MG63 (cell line): ENCODE measurements around the gene ZC3H10. TPM values are rescaled to one million over a fixed set of nuclear protein-coding genes. Genes with fewer than 3 reads are reported as not detected.
A peak's percentile ranks its signal among the peaks of the same experiment; 100 is the strongest.
"Not testable (repeated sequence)": the region's sequence is repeated elsewhere in the genome, so short reads cannot be mapped to it uniquely, and the experiment has no call there.

Experiments
- DNase-seq: peaks from one replicate; pipeline ENCODE4 v3.0.0-alpha.2; 2020
- H3K27me3 ChIP-seq: fragments of 250-450 bp; sonication (Bioruptor Pico); 2 replicates; pipeline ENCODE4 v1.5.1; 2020; ENCODE audit warnings: mild to moderate bottlenecking, moderate library complexity
- H3K36me3 ChIP-seq: fragments of 250-450 bp; sonication (Bioruptor Pico); 2 replicates; pipeline ENCODE4 v1.5.1; 2020; ENCODE audit warnings: mild to moderate bottlenecking, moderate library complexity
- H3K4me3 ChIP-seq: fragments of 250-450 bp; sonication (Bioruptor Pico); 2 replicates; pipeline ENCODE4 v1.5.1; 2020; ENCODE audit warnings: mild to moderate bottlenecking, moderate library complexity
- H3K9me3 ChIP-seq: fragments of 250-450 bp; sonication (Bioruptor Pico); 2 replicates; pipeline ENCODE4 v1.5.1; 2020; ENCODE audit warnings: mild to moderate bottlenecking, moderate library complexity
- total RNA-seq: library from RNA; depleted of rRNA; stranded (reverse); fragments of >200 nt; shearing (Covaris generic); gene quantifications from 2 replicates; pipeline ENCODE4 v1.2.3, GENCODE V29; 2014; ENCODE audit warnings: low replicate concordance

ZC3H10 gene
- total RNA-seq, 1 experiment from 2014 or later = 5.3 TPM

DNA sequence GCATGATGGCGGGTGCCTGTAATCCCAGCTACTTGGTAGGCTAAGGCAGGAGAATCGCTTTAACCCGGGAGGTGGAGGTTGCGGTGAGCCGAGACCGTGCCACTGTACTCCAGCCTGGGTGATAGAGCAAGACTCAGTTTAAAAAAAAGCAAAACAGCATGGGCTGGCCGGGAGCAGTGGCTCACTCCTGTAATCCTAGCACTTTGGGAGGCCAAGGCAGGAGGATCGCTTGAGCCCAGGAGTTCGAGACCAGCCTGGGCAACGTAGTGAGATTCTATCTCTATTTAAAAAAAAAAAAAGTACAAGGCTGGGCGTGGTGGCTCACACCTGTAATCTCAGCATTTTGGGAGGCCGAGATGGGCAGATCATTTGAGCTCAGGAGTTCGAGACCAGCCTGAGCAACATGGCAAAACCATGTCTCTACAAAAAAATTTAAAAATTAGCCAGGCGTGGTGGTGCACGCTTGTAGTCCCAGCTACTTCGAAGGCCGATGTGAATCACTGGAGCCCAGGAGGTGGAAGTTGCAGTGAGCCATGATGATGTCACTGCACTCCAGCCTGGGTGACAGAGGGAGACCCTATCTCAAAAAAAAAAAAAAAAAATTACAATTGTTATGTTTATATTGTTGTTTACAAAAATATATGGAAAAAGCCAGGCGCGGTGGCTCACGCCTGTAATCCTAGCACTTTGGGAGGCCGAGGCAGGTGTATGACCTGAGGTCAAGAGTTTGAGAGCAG, 38.6 kb downstream of the ZC3H10 start:
- peaks cover 42% of the 10 kb centered on the region for H3K36me3 ChIP-seq
- H3K4me3 ChIP-seq, H3K9me3 ChIP-seq, H3K27me3 ChIP-seq, DNase-seq: not testable (repeated sequence)

DNA sequence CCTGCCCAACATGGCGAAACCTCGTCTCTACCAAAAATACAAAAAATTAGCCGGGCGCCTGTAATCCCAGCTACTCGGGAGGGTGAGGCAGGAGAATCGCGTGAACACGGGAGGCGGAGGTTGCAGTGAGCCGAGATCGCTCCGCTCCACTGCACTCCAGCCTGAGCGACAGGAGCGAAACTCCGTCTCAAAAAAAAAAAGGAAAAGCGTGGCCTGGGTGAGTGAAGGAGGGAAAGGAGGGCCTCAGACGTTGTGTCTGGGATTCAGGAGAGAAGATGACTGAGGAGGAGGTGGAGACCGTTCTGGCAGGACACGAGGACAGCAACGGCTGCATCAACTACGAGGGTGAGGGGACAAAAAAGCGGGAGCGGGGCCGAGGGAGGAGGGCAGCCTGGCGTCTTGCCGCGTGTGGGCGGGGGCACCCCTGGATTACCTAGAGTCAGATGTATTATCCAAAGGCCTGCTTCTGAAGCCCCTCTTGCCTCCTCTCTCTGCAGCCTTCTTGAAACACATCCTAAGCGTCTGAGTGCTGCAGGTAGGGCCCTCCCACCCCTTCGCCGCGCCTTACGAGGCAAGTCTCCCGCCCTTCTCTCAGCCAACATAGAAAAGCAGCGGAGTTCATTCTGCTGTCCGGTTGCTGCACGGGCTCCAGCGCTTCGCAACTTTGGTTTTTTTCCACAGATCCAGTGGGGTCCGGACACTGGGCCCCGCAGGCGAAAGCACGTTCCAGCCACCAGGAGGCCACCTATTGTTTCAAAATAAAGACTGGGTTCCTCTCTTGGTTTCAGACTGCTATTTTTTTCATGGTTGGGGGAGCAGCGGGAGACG, 39.3 kb downstream of the ZC3H10 start:
- H3K4me3 ChIP-seq = peak overlapping the region; percentile 78
- DNase-seq = peak; percentile 82
- H3K9me3 ChIP-seq = no peaks in the 10 kb centered on the region
- H3K36me3 ChIP-seq = peaks cover 47% of the 10 kb centered on the region
- no peaks in the 10 kb centered on the region for H3K27me3 ChIP-seq

DNA sequence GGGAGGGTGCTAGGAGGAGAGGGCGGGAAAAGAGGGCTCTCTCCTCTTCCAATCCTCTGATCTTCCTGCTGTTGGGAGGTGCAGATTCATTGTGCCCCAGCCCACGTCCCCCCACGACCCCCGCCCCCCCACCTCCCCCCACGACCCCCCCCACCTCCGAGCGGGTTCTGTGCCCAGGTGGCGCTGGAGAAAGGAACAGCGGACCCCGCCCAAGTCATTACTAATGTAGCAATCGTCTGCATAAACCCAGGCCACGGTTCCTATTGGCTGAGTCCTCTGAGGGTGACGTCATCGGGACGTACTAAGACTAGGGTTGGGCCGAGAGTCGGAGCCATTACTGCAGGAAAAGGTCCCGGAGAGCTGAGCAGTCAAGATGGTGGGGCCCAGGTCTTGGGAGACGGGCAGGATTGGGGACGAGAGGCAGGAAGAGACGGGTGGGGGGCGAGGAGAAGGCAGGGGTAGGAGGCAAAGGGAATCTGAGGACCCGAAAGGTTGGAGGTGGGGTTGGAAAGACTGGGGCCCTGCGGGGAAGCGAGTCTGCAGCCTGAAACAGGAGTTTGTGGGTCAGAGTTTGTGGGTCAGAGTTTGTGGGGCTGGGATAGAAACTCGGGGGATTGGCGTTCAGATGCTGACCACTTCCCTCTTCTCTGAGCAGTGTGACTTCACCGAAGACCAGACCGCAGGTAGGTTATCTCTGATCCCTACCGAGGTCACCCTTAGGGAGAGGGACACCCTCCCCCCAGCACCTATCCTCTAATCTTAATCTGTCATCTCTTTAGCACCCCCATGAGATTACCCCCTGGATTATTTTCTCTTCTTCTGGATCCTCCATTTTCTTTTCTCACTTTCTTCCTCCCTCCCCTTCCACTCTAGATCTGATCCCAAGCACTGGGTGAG, 40.2 kb downstream of the ZC3H10 start, which contains the start of gene MYL6:
Gene MYL6 (plus strand): TSS at position 331 of the 897 bp plus-strand sequence. CDS start 43 bp downstream, at position 374.
- peak; percentile 96 for DNase-seq
- Histone ChIP-seq H3K36me3 (peaks cover 55% of the 10 kb centered on the region), H3K27me3 (no peaks in the 10 kb centered on the region), H3K4me3 (peak within 1 kb of the TSS; percentile 78), H3K9me3 (no peaks in the 10 kb centered on the region)

DNA sequence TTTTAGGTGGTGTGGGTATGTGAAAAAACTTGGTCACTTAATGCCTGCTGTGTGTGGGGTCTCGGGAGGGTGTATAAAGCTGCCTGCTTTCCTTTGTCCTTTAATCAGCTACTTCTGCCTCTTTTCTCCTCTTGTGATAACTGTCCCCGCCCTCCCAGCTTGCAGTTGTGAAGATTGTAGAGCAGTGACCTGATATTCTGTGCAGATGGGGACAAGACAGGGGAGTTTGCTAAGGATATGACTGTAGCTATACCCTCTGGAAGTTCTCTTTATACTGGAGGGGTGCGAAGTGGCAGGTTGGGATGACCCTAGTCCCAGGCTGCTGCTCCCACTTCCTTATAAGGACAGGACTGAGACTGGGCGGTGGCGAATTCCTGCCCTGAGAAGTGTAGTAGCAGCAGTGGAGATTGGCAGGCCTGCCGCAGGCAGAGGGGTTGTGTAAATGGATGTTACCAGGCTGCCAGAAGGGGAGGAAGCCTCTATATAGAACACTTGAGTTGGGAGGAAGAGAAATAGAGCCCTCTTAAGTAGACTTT, 40.9 kb downstream of the ZC3H10 start:
- peaks cover 59% of the 10 kb centered on the region for H3K36me3 ChIP-seq
- no peaks in the 10 kb centered on the region for H3K27me3 ChIP-seq
- H3K9me3 ChIP-seq = no peaks in the 10 kb centered on the region
- peak; percentile 64 for DNase-seq
- H3K4me3 ChIP-seq = peak overlapping the region; percentile 78

DNA sequence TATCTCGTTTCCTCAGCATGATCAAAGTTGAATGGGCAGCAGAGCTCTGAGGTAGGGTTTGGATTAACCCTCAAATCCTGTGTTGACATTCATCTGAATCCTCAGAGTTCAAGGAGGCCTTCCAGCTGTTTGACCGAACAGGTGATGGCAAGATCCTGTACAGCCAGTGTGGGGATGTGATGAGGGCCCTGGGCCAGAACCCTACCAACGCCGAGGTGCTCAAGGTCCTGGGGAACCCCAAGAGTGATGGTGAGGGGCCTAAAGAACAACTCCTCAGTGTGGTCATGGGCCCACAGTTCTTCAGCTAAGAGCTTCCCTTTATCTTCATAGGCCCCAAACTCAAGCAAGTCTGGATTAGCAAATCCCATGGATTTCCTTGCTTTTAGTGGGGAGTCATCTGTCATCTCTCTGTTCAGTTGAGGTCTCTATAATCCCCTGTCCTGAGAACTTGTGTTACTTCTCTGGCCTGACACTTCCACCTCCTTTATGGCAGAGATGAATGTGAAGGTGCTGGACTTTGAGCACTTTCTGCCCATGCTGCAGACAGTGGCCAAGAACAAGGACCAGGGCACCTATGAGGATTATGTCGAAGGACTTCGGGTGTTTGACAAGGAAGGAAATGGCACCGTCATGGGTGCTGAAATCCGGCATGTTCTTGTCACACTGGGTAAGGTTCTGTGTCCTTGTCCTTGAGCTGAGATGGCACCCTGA, 41.6 kb downstream of the ZC3H10 start:
- Histone ChIP-seq H3K9me3 (no peaks in the 10 kb centered on the region), H3K27me3 (no peaks in the 10 kb centered on the region), H3K36me3 (peaks cover 59% of the 10 kb centered on the region), H3K4me3 (peak overlapping the region; percentile 78)
- DNase-seq = no peak

DNA sequence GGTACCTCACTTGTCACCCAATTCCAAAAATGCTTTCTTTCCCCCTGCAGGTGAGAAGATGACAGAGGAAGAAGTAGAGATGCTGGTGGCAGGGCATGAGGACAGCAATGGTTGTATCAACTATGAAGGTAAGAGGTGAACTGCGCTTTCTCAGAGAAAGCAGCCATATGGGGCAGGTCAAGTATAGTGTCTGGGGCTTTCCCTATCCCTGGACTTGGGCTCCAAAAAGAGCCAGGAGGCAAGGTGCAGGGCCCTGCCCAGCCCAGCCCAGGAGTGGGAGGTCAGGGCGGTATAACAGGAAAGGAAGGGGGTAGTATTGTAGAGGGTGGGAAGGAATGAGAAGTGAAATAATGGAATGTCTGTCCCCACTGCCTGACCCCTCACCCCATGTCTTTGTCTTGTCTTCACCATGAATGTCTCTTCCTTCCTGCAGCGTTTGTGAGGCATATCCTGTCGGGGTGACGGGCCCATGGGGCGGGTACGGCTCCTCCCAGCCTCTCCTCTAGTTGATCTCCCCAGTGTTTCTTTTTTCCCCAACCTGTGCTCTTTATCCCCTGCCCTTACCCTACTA, 42.2 kb downstream of the ZC3H10 start:
- peaks cover 61% of the 10 kb centered on the region for H3K36me3 ChIP-seq
- DNase-seq = no peak
- H3K27me3 ChIP-seq = no peaks in the 10 kb centered on the region
- peak overlapping the region; percentile 78 for H3K4me3 ChIP-seq
- no peaks in the 10 kb centered on the region for H3K9me3 ChIP-seq

DNA sequence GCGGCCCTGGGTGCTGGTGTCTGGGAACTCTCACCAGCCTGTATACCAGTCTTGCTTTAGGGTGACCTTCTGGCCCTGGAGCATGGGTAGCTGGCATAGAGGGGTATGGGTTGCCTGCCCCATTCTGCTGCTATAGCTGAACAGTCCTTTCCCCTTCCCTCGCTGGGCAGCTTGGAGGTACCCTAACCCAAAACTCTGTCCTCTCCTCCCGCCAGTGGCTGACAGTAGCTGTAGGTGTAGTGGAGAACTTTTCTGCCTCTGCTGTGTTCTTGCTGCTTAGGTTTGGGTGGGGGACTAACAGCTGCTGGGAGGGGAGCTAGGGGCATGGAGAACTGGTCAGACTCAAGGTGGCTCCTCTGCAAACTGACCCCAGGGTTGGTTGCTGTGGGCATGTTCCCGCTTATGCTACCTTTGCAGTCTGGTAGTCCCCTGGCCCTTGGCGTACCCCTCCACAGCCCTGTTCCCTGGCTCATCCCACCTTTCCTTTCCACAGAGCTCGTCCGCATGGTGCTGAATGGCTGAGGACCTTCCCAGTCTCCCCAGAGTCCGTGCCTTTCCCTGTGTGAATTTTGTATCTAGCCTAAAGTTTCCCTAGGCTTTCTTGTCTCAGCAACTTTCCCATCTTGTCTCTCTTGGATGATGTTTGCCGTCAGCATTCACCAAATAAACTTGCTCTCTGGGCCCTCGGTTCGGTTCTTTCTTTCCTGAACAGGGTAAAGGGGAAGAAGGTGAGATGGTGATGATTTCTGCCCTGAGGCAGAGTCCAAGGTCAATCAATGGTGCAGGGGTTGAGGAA, 43.0 kb downstream of the ZC3H10 start:
- Histone ChIP-seq H3K27me3 (no peaks in the 10 kb centered on the region), H3K9me3 (no peaks in the 10 kb centered on the region), H3K4me3 (no peak overlapping the region), H3K36me3 (peaks cover 61% of the 10 kb centered on the region)
- DNase-seq = no peak

DNA sequence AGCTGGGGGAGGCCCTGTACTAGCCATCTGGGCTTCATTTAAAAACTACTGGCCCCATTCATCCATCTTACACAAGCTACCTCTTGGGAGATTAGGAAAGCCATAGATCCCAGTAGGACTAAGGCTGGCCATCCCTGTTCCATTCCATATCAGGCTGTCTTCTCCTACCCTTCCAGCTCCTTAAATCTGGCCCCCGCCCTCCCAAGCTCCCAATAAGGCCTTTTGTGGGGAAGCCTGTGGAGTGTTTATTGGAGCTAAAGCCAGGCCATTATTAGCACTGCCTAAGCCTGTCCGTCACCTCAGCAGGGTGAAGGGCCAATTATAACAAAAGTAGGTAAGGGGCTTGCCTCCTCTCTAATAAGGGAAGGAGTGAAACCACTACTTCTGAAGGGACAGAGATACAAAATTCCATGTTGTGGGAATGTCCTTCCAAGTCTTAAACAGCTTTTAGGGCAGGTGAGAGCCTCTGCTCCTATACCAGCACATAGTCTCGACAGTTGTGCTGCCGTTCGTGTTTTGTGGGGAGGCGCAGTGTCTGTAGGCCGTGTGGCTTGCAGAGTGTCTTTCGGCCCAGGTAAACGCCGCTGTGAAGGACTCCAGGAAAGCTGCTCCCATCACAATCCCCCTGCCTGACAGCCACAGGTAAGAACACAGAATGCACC, 43.8 kb downstream of the ZC3H10 start:
- peaks cover 63% of the 10 kb centered on the region for H3K36me3 ChIP-seq
- no peak for DNase-seq
- no peaks in the 10 kb centered on the region for H3K27me3 ChIP-seq
- no peaks in the 10 kb centered on the region for H3K9me3 ChIP-seq
- H3K4me3 ChIP-seq = no peak overlapping the region

DNA sequence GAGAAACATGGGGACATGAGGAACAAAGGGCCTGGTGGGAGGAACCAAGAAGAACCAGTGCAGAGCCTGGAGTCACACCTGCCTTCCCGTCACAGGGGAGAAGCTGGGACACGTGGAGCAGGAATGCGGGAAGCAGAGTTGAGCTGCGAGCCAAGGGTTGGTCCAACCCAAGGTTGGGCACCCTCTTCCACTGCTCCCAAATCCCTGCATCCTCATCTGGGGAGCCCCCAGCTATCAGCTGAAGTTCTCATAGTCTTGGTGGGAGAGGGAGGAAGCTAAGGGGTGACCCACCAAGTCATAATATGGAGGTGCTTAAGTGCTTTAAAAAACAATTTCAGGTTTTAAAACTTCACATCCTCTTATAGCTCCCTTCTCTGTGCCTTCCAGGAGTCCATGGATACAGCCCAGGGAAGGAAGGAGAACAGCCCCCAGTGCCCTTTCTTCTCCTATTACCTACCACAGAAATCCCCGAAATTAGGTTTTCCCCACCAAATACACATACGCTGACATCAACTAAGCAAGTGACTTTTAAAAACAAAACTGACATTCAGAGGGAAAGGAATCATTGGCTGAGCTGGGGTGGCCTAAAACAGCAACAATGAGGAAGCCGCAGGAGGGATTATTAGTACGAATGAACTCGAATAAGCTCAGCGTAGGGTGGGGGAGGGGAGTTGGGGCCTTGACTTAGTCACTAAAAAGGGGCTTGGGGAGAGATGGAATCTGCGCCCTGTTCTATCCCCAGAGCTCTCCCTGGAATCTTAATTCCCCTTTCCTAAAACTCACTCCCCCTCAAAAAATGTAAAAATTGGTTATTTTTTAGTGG, 44.6 kb downstream of the ZC3H10 start:
- H3K4me3 ChIP-seq = no peak overlapping the region
- H3K27me3 ChIP-seq = no peaks in the 10 kb centered on the region
- no peak for DNase-seq
- H3K36me3 ChIP-seq = peaks cover 69% of the 10 kb centered on the region
- no peaks in the 10 kb centered on the region for H3K9me3 ChIP-seq

DNA sequence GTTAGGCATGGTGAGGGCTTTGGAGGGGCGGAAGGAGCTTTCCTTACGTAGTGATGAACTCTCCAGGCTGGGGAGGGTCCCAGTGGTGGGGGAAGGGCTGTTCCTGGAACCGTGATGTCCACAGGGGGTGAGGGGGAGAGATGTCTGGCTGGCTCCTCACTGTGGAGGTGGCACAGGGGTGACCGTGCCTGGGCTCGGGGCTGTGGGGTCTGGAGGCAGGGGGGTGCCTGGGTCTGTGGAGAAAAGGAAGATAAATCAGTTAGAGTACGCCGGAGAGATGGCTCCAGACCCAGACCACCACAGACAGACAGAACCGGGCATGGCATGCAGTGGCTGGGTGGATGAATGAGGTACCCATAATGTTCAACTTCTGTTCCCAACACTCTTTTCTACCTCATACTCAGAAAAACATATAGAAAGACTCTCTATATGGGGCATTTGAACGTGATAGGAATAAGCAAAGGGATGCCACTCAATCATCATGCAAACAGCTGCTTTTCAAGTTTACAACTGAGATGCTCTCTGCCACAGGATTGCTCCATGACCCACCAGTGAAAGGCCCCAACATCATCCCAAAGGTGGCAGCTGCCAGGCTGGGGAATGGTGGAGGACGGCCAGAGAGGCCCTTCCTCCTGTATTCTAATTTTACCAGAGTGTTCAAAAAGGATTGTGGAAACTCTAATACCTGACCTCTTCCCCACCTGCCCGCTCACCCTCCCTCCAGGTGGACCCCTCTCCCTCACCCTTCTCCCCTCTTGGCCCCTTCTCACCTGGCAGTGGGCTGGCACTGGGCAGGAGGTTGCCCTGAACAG, 45.7 kb downstream of the ZC3H10 start:
- no peak overlapping the region for H3K4me3 ChIP-seq
- no peak for DNase-seq
- no peaks in the 10 kb centered on the region for H3K27me3 ChIP-seq
- no peaks in the 10 kb centered on the region for H3K9me3 ChIP-seq
- peaks cover 71% of the 10 kb centered on the region for H3K36me3 ChIP-seq

DNA sequence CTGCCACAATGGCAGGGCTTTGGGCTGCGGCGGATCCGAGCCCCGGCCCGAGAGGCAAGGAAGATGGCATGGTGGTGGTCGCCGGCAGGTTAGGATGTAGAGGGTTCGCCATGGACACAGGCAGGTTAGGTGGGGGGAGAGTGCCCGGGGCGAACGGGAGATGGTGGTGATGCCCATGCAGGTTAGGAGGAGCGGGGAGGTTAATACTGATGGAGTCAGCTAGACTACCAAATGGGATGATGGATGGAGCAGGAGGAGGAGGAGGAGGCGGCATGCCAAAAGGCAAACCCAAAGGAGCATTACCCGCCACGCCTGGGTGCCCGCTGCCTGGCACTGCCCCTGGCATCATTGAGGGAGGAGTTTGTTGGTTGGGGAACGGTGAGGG, 46.3 kb downstream of the ZC3H10 start:
- no peaks in the 10 kb centered on the region for H3K27me3 ChIP-seq
- no peak overlapping the region for H3K4me3 ChIP-seq
- no peaks in the 10 kb centered on the region for H3K9me3 ChIP-seq
- peaks cover 71% of the 10 kb centered on the region for H3K36me3 ChIP-seq
- DNase-seq = no peak

DNA sequence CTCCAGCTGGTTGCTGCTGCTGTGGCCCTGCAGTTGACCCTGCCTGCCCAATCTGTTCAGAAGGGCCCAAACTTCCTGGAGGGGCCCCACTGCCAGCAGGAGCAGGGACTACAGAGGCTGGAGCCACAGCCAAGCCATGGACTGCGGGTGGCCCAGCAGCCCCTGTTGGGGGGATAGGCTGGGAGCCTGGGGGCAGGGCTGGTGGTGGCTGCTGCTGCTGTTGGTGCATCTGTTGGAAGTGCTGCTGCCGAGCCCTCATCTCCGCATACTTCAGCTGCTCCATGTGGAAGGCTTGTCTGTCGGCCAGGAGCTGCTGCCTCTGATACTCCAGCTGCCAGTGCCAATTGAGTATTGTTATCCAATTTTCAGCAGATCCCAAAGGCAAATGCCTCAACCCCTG, 47.3 kb downstream of the ZC3H10 start:
- Histone ChIP-seq H3K36me3 (peaks cover 68% of the 10 kb centered on the region), H3K4me3 (no peak overlapping the region)
- no peak for DNase-seq

DNA sequence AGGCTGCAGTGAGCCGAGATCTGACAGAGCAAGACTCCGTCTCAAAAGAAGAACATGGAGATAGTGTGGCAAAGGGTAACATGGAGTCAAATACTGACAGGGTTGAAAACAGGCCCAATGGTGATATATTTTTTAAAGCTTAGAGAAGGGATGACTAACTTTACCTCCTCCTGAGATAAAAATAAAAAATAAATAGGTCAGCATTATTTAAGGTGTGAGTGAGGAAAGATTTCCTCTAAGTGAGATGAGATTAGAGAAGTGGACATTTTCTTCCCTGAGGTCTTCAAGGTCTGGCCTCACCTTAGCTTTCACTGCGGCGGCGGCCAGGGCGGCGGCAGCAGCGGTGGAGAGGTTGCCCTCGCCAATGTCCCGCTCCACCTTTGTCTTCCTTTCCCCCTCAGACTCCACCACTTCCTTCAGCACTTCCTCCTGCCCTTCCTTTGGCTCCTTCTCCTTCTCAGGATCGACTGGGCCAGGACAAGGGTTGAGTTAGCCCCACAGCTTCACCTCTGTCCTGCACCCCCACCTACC, 51.2 kb downstream of the ZC3H10 start:
- H3K9me3 ChIP-seq = no peaks in the 10 kb centered on the region
- no peak overlapping the region for H3K4me3 ChIP-seq
- peaks cover 70% of the 10 kb centered on the region for H3K36me3 ChIP-seq
- H3K27me3 ChIP-seq = no peaks in the 10 kb centered on the region
- no peak for DNase-seq

More for the DNA sequence above, 47.3 kb downstream of the ZC3H10 start:
- Histone ChIP-seq H3K9me3 (no peaks in the 10 kb centered on the region), H3K27me3 (no peaks in the 10 kb centered on the region)
